Fibroblast of lung (primary cell): ENCODE measurements around the gene PARP8.

Experiments used
- EZH2 ChIP-seq: IDR thresholded peaks from 2 replicates; pipeline ENCODE4 v1.5.1; 2012; ENCODE audit warnings: low read length, control low read depth, mild to moderate bottlenecking; ENCODE audit errors: missing control alignments
- TF ChIP-seq, protein P1 (sequence below), 2 donors: IDR thresholded peaks in 1 of 2; conservative IDR thresholded peaks in 1 of 2; 1 replicate in 1 of 2; 2 replicates in 1 of 2; pipeline ENCODE4 v1.5.1; 2011 to 2012; ENCODE audit warnings: low read length in 2 of 2, control low read depth in 1 of 2, inconsistent platforms in 1 of 2, low read depth in 1 of 2, mild to moderate bottlenecking in 1 of 2

DNA sequence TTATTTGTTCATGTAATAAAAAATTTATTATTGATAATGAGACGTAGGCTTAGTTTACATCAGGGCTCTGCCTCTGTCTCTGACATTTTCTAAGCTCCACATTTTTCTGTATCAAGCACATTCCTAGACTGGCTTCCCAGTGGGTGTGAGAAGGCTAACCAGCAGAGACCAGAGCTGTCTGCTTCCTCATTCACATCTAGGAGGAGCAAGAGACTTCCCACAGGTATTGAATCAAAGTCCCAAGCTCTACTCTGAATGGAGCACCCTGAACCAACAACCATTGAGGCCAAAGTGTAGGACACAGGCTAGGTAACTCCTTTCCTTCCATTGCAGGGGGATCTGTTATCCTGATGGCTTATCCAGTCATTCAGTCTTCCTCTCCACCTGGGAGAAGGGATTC, 72.4 kb downstream of the PARP8 start:
- TF ChIP-seq, protein P1, sequence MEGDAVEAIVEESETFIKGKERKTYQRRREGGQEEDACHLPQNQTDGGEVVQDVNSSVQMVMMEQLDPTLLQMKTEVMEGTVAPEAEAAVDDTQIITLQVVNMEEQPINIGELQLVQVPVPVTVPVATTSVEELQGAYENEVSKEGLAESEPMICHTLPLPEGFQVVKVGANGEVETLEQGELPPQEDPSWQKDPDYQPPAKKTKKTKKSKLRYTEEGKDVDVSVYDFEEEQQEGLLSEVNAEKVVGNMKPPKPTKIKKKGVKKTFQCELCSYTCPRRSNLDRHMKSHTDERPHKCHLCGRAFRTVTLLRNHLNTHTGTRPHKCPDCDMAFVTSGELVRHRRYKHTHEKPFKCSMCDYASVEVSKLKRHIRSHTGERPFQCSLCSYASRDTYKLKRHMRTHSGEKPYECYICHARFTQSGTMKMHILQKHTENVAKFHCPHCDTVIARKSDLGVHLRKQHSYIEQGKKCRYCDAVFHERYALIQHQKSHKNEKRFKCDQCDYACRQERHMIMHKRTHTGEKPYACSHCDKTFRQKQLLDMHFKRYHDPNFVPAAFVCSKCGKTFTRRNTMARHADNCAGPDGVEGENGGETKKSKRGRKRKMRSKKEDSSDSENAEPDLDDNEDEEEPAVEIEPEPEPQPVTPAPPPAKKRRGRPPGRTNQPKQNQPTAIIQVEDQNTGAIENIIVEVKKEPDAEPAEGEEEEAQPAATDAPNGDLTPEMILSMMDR (conservative IDR thresholded peaks at IDR 0.05 in 1 of 2, IDR thresholded peaks at IDR 0.05 in 1 of 2; ENCODE audit: low read depth in 1 of 2, low read length in 2 of 2), result no peak
- no peak for TF ChIP-seq EZH2
